ENCODE measurements around the gene LRRC2. TPM values are rescaled to one million over a fixed set of nuclear protein-coding genes. Genes with fewer than 3 reads are reported as not detected.

The LRRC2 gene
- total and polyA plus RNA-seq, 2 donors (not counting 1 experiment from before 2014, with no cell fraction given) = 3.8 to 6.0 TPM

DNA sequence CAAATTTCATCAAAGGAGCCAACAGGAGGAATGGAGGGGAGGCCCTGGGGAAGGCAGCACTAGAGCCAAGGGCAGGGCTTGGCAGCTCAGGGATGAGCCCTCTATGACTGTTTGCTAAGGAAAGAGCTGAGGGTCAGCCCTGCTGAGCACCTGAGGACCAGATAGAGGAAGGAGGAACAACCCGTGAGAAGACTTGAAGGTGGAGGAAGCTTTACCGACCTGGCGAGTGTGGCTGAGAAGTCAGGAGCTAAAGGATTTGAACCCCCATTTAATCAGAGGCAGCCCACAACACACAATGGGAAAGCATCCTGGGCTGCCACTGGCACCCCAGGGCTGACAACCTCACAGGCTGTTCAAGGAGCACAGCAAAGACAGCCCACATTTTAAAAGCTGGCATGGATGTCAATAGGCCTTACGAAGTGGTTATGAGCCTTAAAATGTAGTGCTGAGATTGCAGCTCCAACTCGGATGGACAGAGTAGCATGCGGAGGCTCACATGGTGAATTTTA is 20.7 kb upstream of the LRRC2 start:
- no peak for DNase-seq (ENCODE audit: low read depth in 2 of 2)
- Histone ChIP-seq H3K27ac (ENCODE audit: insufficient read depth, low read length) (no peak overlapping the region), H3K4me2 (ENCODE audit: extremely low read depth, insufficient read depth, low read length) (no peak overlapping the region), H3K36me3 (ENCODE audit: control insufficient read depth, insufficient read depth, low read length) (no peaks in the 10 kb centered on the region), H3K79me2 (ENCODE audit: control insufficient read depth, insufficient read depth, low read length) (no peaks in the 10 kb centered on the region), H3K4me3 (replicated peaks in 1 of 4; ENCODE audit: control extremely low read depth in 1 of 4, insufficient read depth in 1 of 4, low read depth in 3 of 4, low read length in 4 of 4) (no peak overlapping the region), H2AFZ (ENCODE audit: low read length) (no peak overlapping the region), H3K9me3 (ENCODE audit: control insufficient read depth, insufficient read depth, low read depth, low read length) (no peaks in the 10 kb centered on the region), H3K27me3 (ENCODE audit: control insufficient read depth, insufficient read depth, low read length) (peaks cover 2% of the 10 kb centered on the region), H3K9ac (ENCODE audit: insufficient read depth, low read length) (no peak overlapping the region), H4K20me1 (ENCODE audit: control insufficient read depth, extremely low read depth, insufficient read depth, low read length) (no peaks in the 10 kb centered on the region), H3K4me1 (ENCODE audit: control insufficient read depth, extremely low read depth, insufficient read depth, low read length) (no peaks in the 10 kb centered on the region)
- no peak for TF ChIP-seq EZH2 (IDR thresholded peaks at IDR 0.05; ENCODE audit: low read length, missing control alignments)
- TF ChIP-seq, protein P1, sequence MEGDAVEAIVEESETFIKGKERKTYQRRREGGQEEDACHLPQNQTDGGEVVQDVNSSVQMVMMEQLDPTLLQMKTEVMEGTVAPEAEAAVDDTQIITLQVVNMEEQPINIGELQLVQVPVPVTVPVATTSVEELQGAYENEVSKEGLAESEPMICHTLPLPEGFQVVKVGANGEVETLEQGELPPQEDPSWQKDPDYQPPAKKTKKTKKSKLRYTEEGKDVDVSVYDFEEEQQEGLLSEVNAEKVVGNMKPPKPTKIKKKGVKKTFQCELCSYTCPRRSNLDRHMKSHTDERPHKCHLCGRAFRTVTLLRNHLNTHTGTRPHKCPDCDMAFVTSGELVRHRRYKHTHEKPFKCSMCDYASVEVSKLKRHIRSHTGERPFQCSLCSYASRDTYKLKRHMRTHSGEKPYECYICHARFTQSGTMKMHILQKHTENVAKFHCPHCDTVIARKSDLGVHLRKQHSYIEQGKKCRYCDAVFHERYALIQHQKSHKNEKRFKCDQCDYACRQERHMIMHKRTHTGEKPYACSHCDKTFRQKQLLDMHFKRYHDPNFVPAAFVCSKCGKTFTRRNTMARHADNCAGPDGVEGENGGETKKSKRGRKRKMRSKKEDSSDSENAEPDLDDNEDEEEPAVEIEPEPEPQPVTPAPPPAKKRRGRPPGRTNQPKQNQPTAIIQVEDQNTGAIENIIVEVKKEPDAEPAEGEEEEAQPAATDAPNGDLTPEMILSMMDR (conservative IDR thresholded peaks at IDR 0.05 in 1 of 2, IDR thresholded peaks at IDR 0.05 in 1 of 2; ENCODE audit: low read depth in 1 of 2, low read length in 2 of 2) = no peak

DNA sequence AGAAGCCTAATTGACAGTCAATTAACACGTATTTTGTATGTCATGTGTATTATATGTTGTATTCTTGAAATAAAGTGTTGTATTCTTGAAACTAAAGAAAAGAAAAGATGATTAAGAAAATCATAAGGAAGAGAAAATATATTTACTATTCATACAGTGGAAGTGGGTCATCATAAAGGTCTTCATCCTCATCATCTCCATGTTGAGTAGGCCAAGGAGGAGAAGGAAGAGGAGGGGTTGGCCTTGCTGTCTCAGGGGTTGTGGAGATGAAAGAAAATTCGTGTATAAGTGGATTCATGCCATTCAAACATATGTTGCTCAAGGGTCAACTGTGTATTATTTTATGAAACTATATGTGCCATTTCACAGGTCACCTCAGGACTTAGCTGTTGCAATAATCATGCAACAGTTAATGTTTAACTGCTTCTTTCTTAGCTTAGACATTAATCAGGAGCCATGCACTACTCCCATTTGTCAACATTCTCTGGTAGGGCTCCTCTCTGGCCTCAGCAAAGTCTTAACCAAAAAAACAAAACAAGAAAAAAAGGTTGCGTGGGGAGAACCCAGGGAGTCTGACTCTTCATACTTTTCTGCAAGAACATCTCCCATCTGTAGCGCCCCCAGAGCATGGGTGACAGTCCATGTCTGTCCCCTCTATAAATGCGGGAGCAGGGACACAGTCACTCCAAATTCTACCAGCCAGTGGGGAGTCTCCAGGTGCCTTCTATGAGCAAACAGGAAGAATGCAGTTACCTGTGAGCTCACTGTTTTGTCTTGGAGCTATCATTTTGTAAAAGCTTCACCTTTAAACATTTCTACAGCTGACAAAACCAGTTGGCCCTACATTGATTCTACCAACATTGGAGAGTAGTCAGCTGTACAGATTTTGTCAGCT is 19.9 kb upstream of the LRRC2 start:
- no peak for DNase-seq (ENCODE audit: low read depth in 2 of 2)
- H3K9ac ChIP-seq (ENCODE audit: insufficient read depth, low read length) = no peak overlapping the region

More for the DNA sequence above, 19.9 kb upstream of the LRRC2 start:
- Histone ChIP-seq H3K4me3 (replicated peaks in 1 of 4; ENCODE audit: control extremely low read depth in 1 of 4, insufficient read depth in 1 of 4, low read depth in 3 of 4, low read length in 4 of 4) (no peak overlapping the region), H3K36me3 (ENCODE audit: control insufficient read depth, insufficient read depth, low read length) (no peaks in the 10 kb centered on the region), H3K27ac (ENCODE audit: insufficient read depth, low read length) (no peak overlapping the region), H3K4me1 (ENCODE audit: control insufficient read depth, extremely low read depth, insufficient read depth, low read length) (no peaks in the 10 kb centered on the region), H2AFZ (ENCODE audit: low read length) (no peak overlapping the region), H4K20me1 (ENCODE audit: control insufficient read depth, extremely low read depth, insufficient read depth, low read length) (no peaks in the 10 kb centered on the region), H3K27me3 (ENCODE audit: control insufficient read depth, insufficient read depth, low read length) (peaks cover 2% of the 10 kb centered on the region), H3K79me2 (ENCODE audit: control insufficient read depth, insufficient read depth, low read length) (no peaks in the 10 kb centered on the region), H3K4me2 (ENCODE audit: extremely low read depth, insufficient read depth, low read length) (no peak overlapping the region), H3K9me3 (ENCODE audit: control insufficient read depth, insufficient read depth, low read depth, low read length) (no peaks in the 10 kb centered on the region)
- TF ChIP-seq, protein P1 (conservative IDR thresholded peaks at IDR 0.05 in 1 of 2, IDR thresholded peaks at IDR 0.05 in 1 of 2; ENCODE audit: low read depth in 1 of 2, low read length in 2 of 2) = no peak
- TF ChIP-seq EZH2 (IDR thresholded peaks at IDR 0.05; ENCODE audit: low read length, missing control alignments) = no peak
